Activated CD4-positive, alpha-beta memory T cell treated with anti-CD3 and anti-CD28 coated beads, Interleukin-2, amount 10 ng/mL, durations not matched to agents 7 days and 5 days (primary cell): ENCODE results near the gene PHACTR1. TPM values are rescaled to one million over a fixed set of nuclear protein-coding genes. Genes with fewer than 3 reads are reported as not detected.

Source experiments
- CTCF ChIA-PET: fragments of 350-600 bp; sonication (Branson Sonifier 250); formaldehyde crosslinking; loops from one replicate; lab custom pipeline; 2021; ENCODE audit warnings: antibody characterized with exemption, inconsistent platforms; lab: Charles Lee
- POLR2A ChIA-PET: fragments of 350-600 bp; sonication (Branson Sonifier 250); formaldehyde crosslinking; loops from one replicate; lab custom pipeline; 2021; ENCODE audit warnings: antibody characterized with exemption; lab: Charles Lee
- DNase-seq: peaks from one replicate; pipeline ENCODE4 v3.0.0-alpha.2; 2020
- H3K27ac Mint-ChIP-seq: one replicate; pipeline ENCODE4 v1.8.0; 2021; ENCODE audit warnings: mild to moderate bottlenecking, mixed read lengths
- H3K27me3 Mint-ChIP-seq: one replicate; pipeline ENCODE4 v1.8.0; 2021; ENCODE audit warnings: mixed read lengths
- H3K36me3 Mint-ChIP-seq: one replicate; pipeline ENCODE4 v1.8.0; 2021; ENCODE audit warnings: low read depth, mixed read lengths
- H3K4me1 Mint-ChIP-seq: one replicate; pipeline ENCODE4 v1.8.0; 2021; ENCODE audit warnings: mixed read lengths
- H3K4me3 Mint-ChIP-seq: one replicate; pipeline ENCODE4 v1.8.0; 2021; ENCODE audit warnings: mild to moderate bottlenecking, mixed read lengths
- H3K9me3 Mint-ChIP-seq: one replicate; pipeline ENCODE4 v1.8.0; 2021; ENCODE audit warnings: mixed read lengths
- total RNA-seq, 2 experiments: library from RNA; stranded (reverse); gene quantifications; one replicate each; pipeline ENCODE4 v1.2.3, GENCODE V29; 2021

PHACTR1 gene
- total RNA-seq, 2 experiments from 2014 or later, result 0.33 to 0.53 TPM

- Mint-ChIP-seq H3K4me3 (no peak overlapping the region), H3K27me3 (peaks cover 11% of the 10 kb centered on the region), H3K36me3 (no peaks in the 10 kb centered on the region), H3K9me3 (no peaks in the 10 kb centered on the region), H3K27ac (no peak overlapping the region), H3K4me1 (no peaks in the 10 kb centered on the region)
- POLR2A ChIA-PET, result no interaction called here
- no peak for DNase-seq
- CTCF ChIA-PET, result no interaction called here
These were observed 500.8 kb downstream of the PHACTR1 start for GRCh38 chr6:13217206-13217905.

GRCh38 chr6:13220266-13220665 lies 503.7 kb downstream of the PHACTR1 start:
- CTCF ChIA-PET, result no interaction called here

GRCh38 chr6:13222048-13222447 lies 505.5 kb downstream of the PHACTR1 start:
- H3K36me3 Mint-ChIP-seq, result no peaks in the 10 kb centered on the region
- no peaks in the 10 kb centered on the region for H3K4me1 Mint-ChIP-seq
- no peak overlapping the region for H3K4me3 Mint-ChIP-seq
- POLR2A ChIA-PET, result no interaction called here
- CTCF ChIA-PET, result no interaction called here
- DNase-seq, result no peak
- peaks cover 4% of the 10 kb centered on the region for H3K27me3 Mint-ChIP-seq
- H3K27ac Mint-ChIP-seq, result no peak overlapping the region
- H3K9me3 Mint-ChIP-seq, result no peaks in the 10 kb centered on the region

More at GRCh38 chr6:13220266-13220665, 503.7 kb downstream of the PHACTR1 start:
- H3K27ac Mint-ChIP-seq, result no peak overlapping the region
- POLR2A ChIA-PET, result no interaction called here
- no peak overlapping the region for H3K4me3 Mint-ChIP-seq
- no peaks in the 10 kb centered on the region for H3K4me1 Mint-ChIP-seq
- no peaks in the 10 kb centered on the region for H3K9me3 Mint-ChIP-seq
- H3K36me3 Mint-ChIP-seq, result no peaks in the 10 kb centered on the region
- peaks cover 6% of the 10 kb centered on the region for H3K27me3 Mint-ChIP-seq
- DNase-seq, result no peak

GRCh38 chr6:13226071-13226470 lies 509.5 kb downstream of the PHACTR1 start:
- H3K4me3 Mint-ChIP-seq, result no peak overlapping the region
- no peaks in the 10 kb centered on the region for H3K36me3 Mint-ChIP-seq
- peaks cover 2% of the 10 kb centered on the region for H3K27me3 Mint-ChIP-seq
- H3K27ac Mint-ChIP-seq, result no peak overlapping the region
- H3K4me1 Mint-ChIP-seq, result peaks cover 14% of the 10 kb centered on the region
- ChIA-PET POLR2A (no interaction called here), CTCF (no interaction called here)
- no peak for DNase-seq
- no peaks in the 10 kb centered on the region for H3K9me3 Mint-ChIP-seq

- Mint-ChIP-seq H3K27ac (no peak overlapping the region), H3K27me3 (peaks cover 2% of the 10 kb centered on the region), H3K4me1 (peaks cover 14% of the 10 kb centered on the region), H3K4me3 (no peak overlapping the region), H3K9me3 (no peaks in the 10 kb centered on the region), H3K36me3 (no peaks in the 10 kb centered on the region)
- DNase-seq, result no peak
- ChIA-PET POLR2A (no interaction called here), CTCF (interaction anchor here (0.5 kb wide), 1 partner anchor 571 kb away, joined by 4 read pairs; no protein-coding TSS in a partner anchor)
These were observed 512.0 kb downstream of the PHACTR1 start for GRCh38 chr6:13228264-13229204.

- ChIA-PET POLR2A (interaction anchor here (0.7 kb wide), 1 partner anchor 99 kb away, joined by 3 read pairs; the partner anchor contains the start of gene TBC1D7), CTCF (interaction anchor here (0.5 kb wide), 1 partner anchor 570 kb away, joined by 4 read pairs; no protein-coding TSS in a partner anchor)
- no peaks in the 10 kb centered on the region for H3K9me3 Mint-ChIP-seq
- H3K4me3 Mint-ChIP-seq, result no peak overlapping the region
- no peak overlapping the region for H3K27ac Mint-ChIP-seq
- no peaks in the 10 kb centered on the region for H3K27me3 Mint-ChIP-seq
- peaks cover 14% of the 10 kb centered on the region for H3K4me1 Mint-ChIP-seq
- no peaks in the 10 kb centered on the region for H3K36me3 Mint-ChIP-seq
- DNase-seq, result peak; percentile 42
These were observed 512.9 kb downstream of the PHACTR1 start for GRCh38 chr6:13229205-13230085.

- peaks cover 14% of the 10 kb centered on the region for H3K4me1 Mint-ChIP-seq
- H3K9me3 Mint-ChIP-seq, result no peaks in the 10 kb centered on the region
- H3K27ac Mint-ChIP-seq, result no peak overlapping the region
- no peaks in the 10 kb centered on the region for H3K36me3 Mint-ChIP-seq
- no peak for DNase-seq
- CTCF ChIA-PET, result no interaction called here
- POLR2A ChIA-PET, result no interaction called here
- H3K4me3 Mint-ChIP-seq, result no peak overlapping the region
- peaks cover 11% of the 10 kb centered on the region for H3K27me3 Mint-ChIP-seq
These were observed 516.5 kb downstream of the PHACTR1 start for GRCh38 chr6:13233106-13233505.

GRCh38 chr6:13234130-13234529 lies 517.6 kb downstream of the PHACTR1 start:
- H3K36me3 Mint-ChIP-seq, result no peaks in the 10 kb centered on the region
- H3K4me1 Mint-ChIP-seq, result peaks cover 11% of the 10 kb centered on the region
- no peak overlapping the region for H3K27ac Mint-ChIP-seq
- H3K9me3 Mint-ChIP-seq, result no peaks in the 10 kb centered on the region
- DNase-seq, result no peak
- CTCF ChIA-PET, result no interaction called here
- no peak overlapping the region for H3K4me3 Mint-ChIP-seq
- POLR2A ChIA-PET, result no interaction called here
- peaks cover 11% of the 10 kb centered on the region for H3K27me3 Mint-ChIP-seq

- H3K27ac Mint-ChIP-seq, result no peak overlapping the region
- peaks cover 14% of the 10 kb centered on the region for H3K27me3 Mint-ChIP-seq
- no peak for DNase-seq
- POLR2A ChIA-PET, result no interaction called here
- H3K4me1 Mint-ChIP-seq, result no peaks in the 10 kb centered on the region
- no peak overlapping the region for H3K4me3 Mint-ChIP-seq
- no peaks in the 10 kb centered on the region for H3K36me3 Mint-ChIP-seq
- no peaks in the 10 kb centered on the region for H3K9me3 Mint-ChIP-seq
- CTCF ChIA-PET, result no interaction called here
These were observed 518.8 kb downstream of the PHACTR1 start for GRCh38 chr6:13235339-13235738.

GRCh38 chr6:13237318-13237717 lies 520.8 kb downstream of the PHACTR1 start:
- H3K36me3 Mint-ChIP-seq, result no peaks in the 10 kb centered on the region
- no peak overlapping the region for H3K27ac Mint-ChIP-seq
- CTCF ChIA-PET, result no interaction called here
- POLR2A ChIA-PET, result no interaction called here
- H3K27me3 Mint-ChIP-seq, result peaks cover 17% of the 10 kb centered on the region
- H3K4me3 Mint-ChIP-seq, result no peak overlapping the region
- DNase-seq, result no peak
- no peaks in the 10 kb centered on the region for H3K4me1 Mint-ChIP-seq
- H3K9me3 Mint-ChIP-seq, result no peaks in the 10 kb centered on the region

- POLR2A ChIA-PET, result no interaction called here
- H3K9me3 Mint-ChIP-seq, result no peaks in the 10 kb centered on the region
- H3K36me3 Mint-ChIP-seq, result no peaks in the 10 kb centered on the region
- CTCF ChIA-PET, result no interaction called here
- H3K4me3 Mint-ChIP-seq, result no peak overlapping the region
- H3K27me3 Mint-ChIP-seq, result peaks cover 20% of the 10 kb centered on the region
- DNase-seq, result no peak
- H3K4me1 Mint-ChIP-seq, result no peaks in the 10 kb centered on the region
- H3K27ac Mint-ChIP-seq, result no peak overlapping the region
These were observed 521.5 kb downstream of the PHACTR1 start for GRCh38 chr6:13238017-13238416.

- H3K27ac Mint-ChIP-seq, result no peak overlapping the region
- no peaks in the 10 kb centered on the region for H3K36me3 Mint-ChIP-seq
- H3K4me1 Mint-ChIP-seq, result no peaks in the 10 kb centered on the region
- ChIA-PET CTCF (no interaction called here), POLR2A (no interaction called here)
- H3K9me3 Mint-ChIP-seq, result peaks cover 2% of the 10 kb centered on the region
- H3K27me3 Mint-ChIP-seq, result peaks cover 22% of the 10 kb centered on the region
- no peak for DNase-seq
- no peak overlapping the region for H3K4me3 Mint-ChIP-seq
These were observed 522.2 kb downstream of the PHACTR1 start for GRCh38 chr6:13238640-13239216.
